Measurements from ENCODE around the gene LHFPL2. TPM values are rescaled to one million over a fixed set of nuclear protein-coding genes. Genes with fewer than 3 reads are reported as not detected.

The LHFPL2 gene
- polyA plus RNA-seq, 1 of the 3 experiments (the other 2 are of a cell fraction) = 10.4 TPM

- TF ChIP-seq MEF2A (IDR thresholded peaks at IDR 0.05; ENCODE audit: borderline replicate concordance, low read depth) = no peak
Observed at GRCh38 chr5:78476795-78477194, 171.8 kb downstream of the LHFPL2 start (continued).

GRCh38 chr5:78475370-78475769 lies 173.2 kb downstream of the LHFPL2 start:
- CTCF ChIA-PET = interaction anchor here (1.9 to 4.5 kb wide), 2 partner anchors 59 to 62 kb away, joined by 5 to 35 read pairs; no protein-coding TSS in a partner anchor
- no peak for DNase-seq

More at GRCh38 chr5:78475370-78475769, 173.2 kb downstream of the LHFPL2 start:
- H3K9me3 ChIP-seq = no peaks in the 10 kb centered on the region
- H3K9me2 ChIP-seq = no peaks in the 10 kb centered on the region
- TF ChIP-seq TAF1 (IDR thresholded peaks at IDR 0.05; ENCODE audit: borderline replicate concordance, low read depth, low read length) (no peak), ELF1 (IDR thresholded peaks at IDR 0.05) (no peak), YY1 (IDR thresholded peaks at IDR 0.05; ENCODE audit: low read depth) (no peak), USF1 (IDR thresholded peaks at IDR 0.05; ENCODE audit: borderline replicate concordance, low read depth) (no peak), FOSL2 (IDR thresholded peaks at IDR 0.05; ENCODE audit: borderline replicate concordance, low read depth) (no peak), IRF3 (IDR thresholded peaks at IDR 0.05; ENCODE audit: low read depth, low read length) (no peak), CHD2 (IDR thresholded peaks at IDR 0.05; ENCODE audit: low read length, partially characterized antibody) (no peak), USF2 (IDR thresholded peaks at IDR 0.05; ENCODE audit: borderline replicate concordance, low read depth, low read length) (no peak), RCOR1 (IDR thresholded peaks at IDR 0.05; ENCODE audit: low read length) (no peak), REST (IDR thresholded peaks at IDR 0.05; ENCODE audit: low read depth, low read length) (no peak), FOXJ3 (CRISPR knock-in tag; IDR thresholded peaks at IDR 0.05) (no peak), EP300 (IDR thresholded peaks at IDR 0.05; ENCODE audit: borderline replicate concordance in 1 of 2, low read depth in 1 of 2, low read length in 1 of 2) (no peak), MAX (IDR thresholded peaks at IDR 0.05; ENCODE audit: low read depth) (no peak)
- H3K4me2 ChIP-seq = no peak overlapping the region
- no peaks in the 10 kb centered on the region for H4K20me1 ChIP-seq (ENCODE audit: insufficient read depth)
- POLR2A ChIA-PET = no interaction called here
- H3K4me3 ChIP-seq (ENCODE audit: low read depth in 2 of 2, low read length in 1 of 2) = no peak overlapping the region
- 88% methylated on average over 3 of the region's 3 CpGs for WGBS (ENCODE audit: low lambda C conversion rate)
- H3F3A ChIP-seq (replicated peaks; ENCODE audit: insufficient read depth) = peaks cover 27% of the 10 kb centered on the region
- H3K27me3 ChIP-seq (ENCODE audit: insufficient read depth) = no peaks in the 10 kb centered on the region
- no peak overlapping the region for H2AFZ ChIP-seq (ENCODE audit: low read depth)
- H3K4me1 ChIP-seq (ENCODE audit: control insufficient read depth in 1 of 2, insufficient read depth in 2 of 2, low read depth in 1 of 2, low read length in 1 of 2) = peaks cover 0 to 6% of the 10 kb centered on the region in 2 experiments; a peak in 3 of 4 replicates
- H3K36me3 ChIP-seq (replicated peaks in 1 of 2; ENCODE audit: control insufficient read depth in 1 of 2, insufficient read depth in 2 of 2, low read length in 1 of 2) = peaks cover 20 to 31% of the 10 kb centered on the region in 2 experiments
- H3K79me2 ChIP-seq (ENCODE audit: insufficient read depth) = peaks cover 15% of the 10 kb centered on the region
- H3K27ac ChIP-seq (ENCODE audit: low read depth in 2 of 2, low read length in 1 of 2) = no peak overlapping the region
- no peak overlapping the region for H3K9ac ChIP-seq
